Left lung (tissue), 10 donors: ENCODE results near the gene MBD6. TPM values are rescaled to one million over a fixed set of nuclear protein-coding genes. Genes with fewer than 3 reads are reported as not detected.

Source experiments
- ATAC-seq: fragments of 200-7000 bp; cut with Tn5 transposase; one replicate; pipeline ENCODE4 v1.9.1; 2020; ENCODE audit warnings: moderate library complexity
- DNase-seq, 4 donors: peaks; one replicate each; pipeline ENCODE4 v3.0.0-alpha.2; 2013 to 2020
- H3K27ac ChIP-seq, 2 donors: fragments of 200-600 bp; sonication (generic) in 1 of 2; one replicate each; pipeline versions ENCODE4 v1.5.0 to v1.8.0; 2020 to 2021
- H3K27me3 ChIP-seq, 2 donors: fragments of 200-600 bp; sonication (generic) in 1 of 2; one replicate each; pipeline versions ENCODE4 v1.5.0 to v1.8.0; 2020 to 2021
- H3K36me3 ChIP-seq, 2 donors: fragments of 200-600 bp; sonication (generic) in 1 of 2; one replicate each; pipeline versions ENCODE4 v1.5.0 to v1.8.0; 2020 to 2021
- H3K4me1 ChIP-seq, 2 donors: fragments of 200-600 bp; one replicate each; pipeline ENCODE4 v1.8.0; 2021
- H3K4me3 ChIP-seq, 2 donors: fragments of 200-600 bp; sonication (generic) in 1 of 2; one replicate each; pipeline versions ENCODE4 v1.5.0 to v1.8.0; 2020 to 2021; ENCODE audit warnings: mild to moderate bottlenecking in 1 of 2
- H3K9me3 ChIP-seq, 2 donors: fragments of 200-600 bp; sonication (generic) in 1 of 2; one replicate each; pipeline versions ENCODE4 v1.5.0 to v1.8.0; 2020 to 2021
- CTCF ChIP-seq, 2 donors: fragments of 200-600 bp; sonication (generic) in 1 of 2; IDR thresholded peaks; one replicate each; pipeline versions ENCODE4 v1.5.0 to v1.8.0; 2021; ENCODE audit warnings: antibody characterized with exemption in 2 of 2
- intact Hi-C, 2 donors: fragments of 100-400 bp; cut with DNase I; formaldehyde crosslinking; loops; one replicate each; pipeline versions ENCODE4 v1.11.2 to v1.14.2; 2022
- polyA plus RNA-seq, 6 donors: library from polyadenylated mRNA; unstranded; fragments of 120-200 nt; gene quantifications; one replicate each; pipeline ENCODE4 v1.2.1, GENCODE V29; 2013; ENCODE audit not compliant: insufficient read length in 6 of 6
- total RNA-seq, 2 donors: library from RNA; stranded (reverse); fragmentation: NEBNext Ultra II Directional; extraction: Animal tissue kit (Norgen Biotek cat#: 25700); gene quantifications; one replicate each; pipeline ENCODE4 v1.2.1, GENCODE V29; 2021
- donor health status: DM: no; HTN: yes; CAD: no.
- donor health status: DM: no; HTN: no; CAD: no.

The MBD6 gene
- total and polyA plus RNA-seq, 8 donors, result 61.3 to 111 (median 73.2) TPM

DNA sequence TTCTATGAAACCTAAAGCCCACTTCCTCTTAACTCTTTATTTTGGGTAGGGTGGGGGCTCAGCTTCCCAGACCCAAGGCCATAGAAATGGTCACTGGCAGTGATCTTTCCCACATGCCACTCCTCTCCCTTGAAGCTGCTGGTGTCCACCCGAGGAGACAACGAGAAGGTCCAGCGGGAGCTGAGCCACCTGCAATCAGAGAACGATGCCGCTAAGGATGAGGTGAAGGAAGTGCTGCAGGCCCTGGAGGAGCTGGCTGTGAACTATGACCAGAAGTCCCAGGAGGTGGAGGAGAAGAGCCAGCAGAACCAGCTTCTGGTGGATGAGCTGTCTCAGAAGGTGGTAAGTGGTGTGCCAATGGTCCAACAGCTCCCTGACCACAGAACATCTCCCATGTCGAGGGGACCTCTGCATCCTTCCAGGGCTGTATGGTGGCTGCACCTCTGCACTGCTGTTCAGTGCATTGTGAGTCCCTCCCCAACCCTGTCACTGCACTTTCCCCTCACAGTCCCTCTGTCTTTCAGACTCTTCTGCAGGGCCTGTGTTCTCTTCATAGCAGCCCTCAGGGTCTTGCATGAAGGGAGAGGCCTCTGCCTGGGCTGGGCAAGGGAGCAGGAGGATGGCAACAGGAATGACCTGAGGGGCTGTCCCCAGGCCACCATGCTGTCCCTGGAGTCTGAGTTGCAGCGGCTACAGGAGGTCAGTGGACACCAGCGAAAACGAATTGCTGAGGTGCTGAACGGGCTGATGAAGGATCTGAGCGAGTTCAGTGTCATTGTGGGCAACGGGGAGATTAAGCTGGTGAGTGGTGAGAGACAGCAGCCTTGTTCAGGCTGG is 49.5 kb downstream of the MBD6 start:
- no peak for TF ChIP-seq CTCF (IDR thresholded peaks at IDR 0.05)
- intact Hi-C loops, result no loop called here
- Histone ChIP-seq H3K4me3 (no peak overlapping the region), H3K9me3 (no peaks in the 10 kb centered on the region), H3K36me3 (no peaks in the 10 kb centered on the region), H3K27ac (no peak overlapping the region), H3K27me3 (peaks cover 0 to 10% of the 10 kb centered on the region in 2 donors), H3K4me1 (no peaks in the 10 kb centered on the region)
- ATAC-seq (no peak), DNase-seq (no peak)

DNA sequence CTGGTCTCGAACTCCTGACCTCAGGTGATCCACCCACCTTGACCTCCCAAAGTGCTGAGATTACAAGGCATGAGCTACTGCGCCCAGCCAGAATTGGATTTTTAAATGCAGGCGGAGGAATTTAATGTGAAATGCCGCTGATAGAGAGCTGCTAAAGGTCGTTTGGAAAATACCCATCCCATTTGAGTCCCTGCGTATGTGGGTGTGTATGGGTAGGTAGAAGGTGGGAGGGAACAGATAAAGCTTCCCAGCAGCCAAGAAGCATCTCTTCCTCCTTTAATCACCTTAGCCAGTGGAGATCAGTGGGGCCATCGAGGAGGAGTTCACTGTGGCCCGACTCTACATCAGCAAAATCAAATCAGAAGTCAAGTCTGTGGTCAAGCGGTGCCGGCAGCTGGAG is 52.2 kb downstream of the MBD6 start:
- H3K4me3 ChIP-seq, result no peak overlapping the region
- TF ChIP-seq CTCF (IDR thresholded peaks at IDR 0.05), result no peak
- ATAC-seq, result no peak
- no peaks in the 10 kb centered on the region for H3K9me3 ChIP-seq
- no peak overlapping the region for H3K27ac ChIP-seq
- no peaks in the 10 kb centered on the region for H3K27me3 ChIP-seq
- no peaks in the 10 kb centered on the region for H3K36me3 ChIP-seq
- intact Hi-C loops, result no loop called here
- no peaks in the 10 kb centered on the region for H3K4me1 ChIP-seq
- no peak for DNase-seq

DNA sequence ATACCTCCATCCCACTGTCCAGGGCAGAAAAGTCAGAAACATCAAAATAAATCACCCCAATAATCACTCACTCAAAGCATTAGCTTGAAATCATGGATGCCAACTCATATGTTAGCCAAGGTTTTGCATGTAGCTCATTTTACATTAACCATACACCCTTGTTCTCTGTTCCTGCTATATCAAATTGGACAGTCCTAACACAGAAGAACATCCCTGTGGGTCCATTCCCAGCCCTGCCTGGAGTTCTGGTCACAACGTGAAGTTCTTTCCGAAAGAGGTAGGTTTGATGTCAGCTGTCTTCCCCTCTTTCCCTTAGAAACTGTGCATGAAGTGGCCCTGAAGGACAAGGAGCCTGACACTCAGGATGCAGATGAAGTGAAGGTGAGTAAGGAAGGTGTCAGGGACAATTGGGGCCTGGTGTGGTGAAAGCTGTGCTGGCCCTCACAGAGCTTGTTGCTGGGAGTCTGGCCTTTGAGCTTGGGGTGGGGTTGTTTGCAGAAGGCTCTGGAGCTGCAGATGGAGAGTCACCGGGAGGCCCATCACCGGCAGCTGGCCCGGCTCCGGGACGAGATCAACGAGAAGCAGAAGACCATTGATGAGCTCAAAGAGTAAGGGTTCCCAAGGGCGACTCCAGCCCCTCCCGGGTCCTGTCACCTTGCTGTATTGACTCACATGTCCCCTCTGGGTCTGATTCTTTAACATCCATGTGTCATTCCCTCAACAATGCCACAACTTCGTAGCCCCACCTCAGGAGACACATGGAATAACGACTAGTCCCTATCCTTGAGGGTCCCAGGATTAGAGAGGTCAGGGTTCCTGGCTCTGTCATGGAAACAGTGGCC is 53.4 kb downstream of the MBD6 start:
- TF ChIP-seq CTCF (IDR thresholded peaks at IDR 0.05), result no peak
- Histone ChIP-seq H3K9me3 (no peaks in the 10 kb centered on the region), H3K4me1 (no peaks in the 10 kb centered on the region), H3K36me3 (no peaks in the 10 kb centered on the region), H3K4me3 (no peak overlapping the region), H3K27ac (no peak overlapping the region), H3K27me3 (no peaks in the 10 kb centered on the region)
- DNase-seq, result no peak
- intact Hi-C loops, result no loop called here
- no peak for ATAC-seq

- Histone ChIP-seq H3K27me3 (peaks cover 0 to 3% of the 10 kb centered on the region in 2 donors), H3K4me3 (no peak overlapping the region), H3K4me1 (no peaks in the 10 kb centered on the region), H3K36me3 (no peaks in the 10 kb centered on the region), H3K9me3 (no peaks in the 10 kb centered on the region), H3K27ac (no peak overlapping the region)
- no peak for TF ChIP-seq CTCF (IDR thresholded peaks at IDR 0.05)
- intact Hi-C loops, result no loop called here
- ATAC-seq (no peak), DNase-seq (no peak)
Measured at GRCh38 chr12:57576613-57577160, 54.1 kb downstream of the MBD6 start.
